Fibroblast of mammary gland (primary cell): ENCODE data around the gene CES1.
"Not testable (repeated sequence)": the region's sequence is repeated elsewhere in the genome, so short reads cannot be mapped to it uniquely, and the experiment has no call there.

Experiments
- DNase-seq: peaks from one replicate; pipeline ENCODE4 v3.0.0-alpha.2; 2010; ENCODE audit warnings: low read depth
- H3K4me3 ChIP-seq: 2 replicates; pipeline ENCODE4 v1.5.1; 2011; ENCODE audit warnings: low read depth, mild to moderate bottlenecking, low read length, moderate library complexity; ENCODE audit not compliant: control insufficient read depth
- TF ChIP-seq, protein P1 (sequence below): conservative IDR thresholded peaks from 2 replicates; pipeline ENCODE4 v1.5.1; 2011; ENCODE audit warnings: low read depth, low read length, inconsistent platforms; ENCODE audit not compliant: control insufficient read depth, insufficient read depth

The CES1 gene

DNA sequence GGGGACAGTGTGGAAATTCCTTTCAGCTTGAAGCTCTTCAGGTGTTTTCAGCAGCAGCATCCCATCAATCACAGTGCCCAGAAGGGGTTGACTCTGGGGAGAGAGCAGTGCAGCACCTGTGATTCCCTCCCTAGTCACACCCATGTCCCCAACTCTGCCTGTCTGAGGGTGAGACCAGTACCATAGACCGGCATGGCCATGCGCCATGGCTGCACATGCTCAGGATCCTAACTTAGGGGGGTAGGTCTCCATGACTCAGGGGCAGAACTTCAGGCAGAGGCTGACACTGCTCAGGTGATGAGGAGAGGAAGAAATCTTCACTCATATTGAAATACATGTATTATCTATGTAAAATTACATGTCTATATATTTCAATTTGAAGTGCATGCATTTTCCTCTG is 19.9 kb downstream of the CES1 start:
- H3K4me3 ChIP-seq, result no peak overlapping the region
- DNase-seq, result no peak
- TF ChIP-seq, protein P1, sequence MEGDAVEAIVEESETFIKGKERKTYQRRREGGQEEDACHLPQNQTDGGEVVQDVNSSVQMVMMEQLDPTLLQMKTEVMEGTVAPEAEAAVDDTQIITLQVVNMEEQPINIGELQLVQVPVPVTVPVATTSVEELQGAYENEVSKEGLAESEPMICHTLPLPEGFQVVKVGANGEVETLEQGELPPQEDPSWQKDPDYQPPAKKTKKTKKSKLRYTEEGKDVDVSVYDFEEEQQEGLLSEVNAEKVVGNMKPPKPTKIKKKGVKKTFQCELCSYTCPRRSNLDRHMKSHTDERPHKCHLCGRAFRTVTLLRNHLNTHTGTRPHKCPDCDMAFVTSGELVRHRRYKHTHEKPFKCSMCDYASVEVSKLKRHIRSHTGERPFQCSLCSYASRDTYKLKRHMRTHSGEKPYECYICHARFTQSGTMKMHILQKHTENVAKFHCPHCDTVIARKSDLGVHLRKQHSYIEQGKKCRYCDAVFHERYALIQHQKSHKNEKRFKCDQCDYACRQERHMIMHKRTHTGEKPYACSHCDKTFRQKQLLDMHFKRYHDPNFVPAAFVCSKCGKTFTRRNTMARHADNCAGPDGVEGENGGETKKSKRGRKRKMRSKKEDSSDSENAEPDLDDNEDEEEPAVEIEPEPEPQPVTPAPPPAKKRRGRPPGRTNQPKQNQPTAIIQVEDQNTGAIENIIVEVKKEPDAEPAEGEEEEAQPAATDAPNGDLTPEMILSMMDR, result no peak

DNA sequence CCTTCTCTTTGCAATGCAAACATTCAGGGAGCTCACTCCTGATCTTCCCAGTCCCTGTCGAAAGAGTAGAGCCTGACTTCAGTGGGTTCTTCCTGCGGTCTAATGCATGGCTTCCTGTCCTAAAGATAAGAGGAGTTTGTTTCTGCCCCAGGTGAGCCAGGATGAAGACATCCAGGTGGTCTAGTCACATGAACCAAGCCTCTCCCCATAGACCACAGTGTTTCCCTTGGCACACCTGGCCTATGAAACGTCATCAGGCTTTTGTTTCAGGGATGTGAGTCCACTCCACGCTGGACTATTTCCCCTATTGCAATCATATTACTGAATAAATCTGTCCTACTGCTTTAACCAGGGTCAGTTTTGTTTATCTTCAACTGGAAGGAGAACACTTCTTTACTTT is 21.1 kb downstream of the CES1 start:
- H3K4me3 ChIP-seq, result no peak overlapping the region
- TF ChIP-seq, protein P1, result no peak
- no peak for DNase-seq

DNA sequence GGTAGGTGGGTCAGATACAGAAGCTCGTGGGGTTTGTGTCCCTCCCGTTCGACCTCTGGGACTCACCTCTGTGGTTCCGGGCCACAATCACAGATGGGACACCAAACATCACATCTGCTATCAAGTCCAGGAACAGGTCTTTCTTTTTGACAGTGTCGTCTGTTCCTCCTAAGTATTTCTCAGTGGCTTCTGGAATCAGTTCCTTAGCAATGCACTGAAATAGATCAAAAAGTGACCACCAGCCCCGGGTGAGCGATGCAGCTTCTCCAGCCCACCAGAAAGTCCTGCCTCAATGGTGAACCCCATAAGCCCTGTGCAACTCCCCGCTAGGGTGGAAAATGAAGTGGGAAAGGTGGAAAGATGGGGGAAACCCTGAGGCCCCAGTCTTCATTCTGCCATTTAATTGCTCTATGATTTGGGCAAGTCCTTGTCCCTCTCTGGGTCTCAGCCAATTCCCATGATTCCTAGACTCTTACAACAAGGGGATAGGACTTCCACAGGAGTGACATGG is 22.4 kb downstream of the CES1 start:
- TF ChIP-seq, protein P1, result no peak
- H3K4me3 ChIP-seq, result no peak overlapping the region
- no peak for DNase-seq

DNA sequence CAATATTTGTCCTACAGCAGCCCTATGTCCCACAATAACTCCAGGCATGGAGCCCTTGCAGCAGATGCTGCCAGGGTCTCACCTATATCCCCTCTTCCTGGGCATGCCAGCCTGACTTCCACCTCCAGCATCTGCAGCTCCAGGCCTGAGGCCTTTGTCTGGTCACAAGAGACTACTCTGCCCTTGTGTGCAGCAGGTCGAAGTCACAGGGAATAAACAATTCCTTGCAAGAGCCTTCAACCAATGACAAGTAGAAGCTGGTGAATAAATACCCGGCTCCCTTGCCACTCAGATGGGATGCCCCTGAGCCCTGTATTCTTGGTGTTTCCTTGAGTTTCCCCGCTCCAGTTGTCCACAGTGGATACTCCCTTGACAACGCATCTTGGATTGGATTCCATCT is 23.0 kb downstream of the CES1 start:
- DNase-seq, result no peak
- H3K4me3 ChIP-seq, result no peak overlapping the region
- TF ChIP-seq, protein P1, result no peak

DNA sequence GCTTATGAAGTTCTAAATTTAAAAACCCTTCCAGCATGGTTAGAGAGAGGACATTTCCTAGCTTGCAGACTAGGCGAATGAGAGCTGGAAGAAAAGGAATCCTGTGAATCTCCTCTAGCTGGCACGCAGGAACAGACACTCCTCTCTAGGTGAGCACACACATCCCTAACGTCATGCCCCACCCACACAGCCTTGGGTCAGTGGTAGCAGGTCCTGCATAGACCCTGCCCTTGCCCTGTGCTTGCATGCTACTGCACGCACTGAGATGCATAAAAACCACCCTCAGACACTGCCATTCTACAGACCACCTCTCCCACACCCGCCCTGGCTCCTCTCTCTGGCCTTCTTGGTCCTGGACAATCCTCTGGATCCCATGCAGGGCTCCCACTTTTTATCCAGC is 23.5 kb downstream of the CES1 start:
- no peak for DNase-seq
- TF ChIP-seq, protein P1, result no peak
- H3K4me3 ChIP-seq, result no peak overlapping the region

DNA sequence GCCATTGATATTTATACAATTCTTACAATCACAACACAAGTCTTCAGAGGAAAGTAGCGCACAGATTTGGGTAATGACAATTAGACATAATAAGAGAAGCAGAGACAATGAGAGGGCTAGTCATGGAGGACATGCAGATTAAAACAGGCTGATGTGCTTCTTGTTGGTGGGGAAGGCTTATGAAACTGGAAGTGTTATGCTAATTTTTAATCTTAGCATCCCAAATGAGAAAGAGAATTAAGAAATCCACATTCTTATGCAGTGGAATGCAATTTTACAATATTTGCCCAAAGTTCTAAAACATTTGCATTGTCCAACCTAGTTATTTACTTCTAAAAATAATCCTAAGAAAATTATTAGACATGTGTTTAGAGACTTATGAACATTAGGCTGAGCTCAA is 24.6 kb downstream of the CES1 start:
- DNase-seq, H3K4me3 ChIP-seq: not testable (repeated sequence)

DNA sequence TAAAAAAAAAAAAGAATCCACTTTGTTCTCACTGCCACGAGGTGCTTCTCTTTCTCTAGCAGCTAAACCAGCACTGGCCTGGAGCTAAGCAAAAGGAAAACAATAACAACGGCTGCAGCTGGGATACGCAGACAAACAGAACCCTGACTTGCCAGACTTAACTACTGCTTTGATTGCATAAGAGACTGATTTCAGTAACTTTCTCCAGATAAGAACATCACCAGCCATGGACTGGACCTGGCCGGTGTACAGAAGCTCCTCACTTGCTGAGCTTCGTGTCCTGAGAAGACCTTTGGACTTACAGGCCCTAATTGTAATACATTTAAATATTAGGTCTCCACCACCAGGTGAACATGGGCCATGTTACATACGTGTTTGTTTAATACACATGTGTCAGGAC is 27.8 kb downstream of the CES1 start:
- not testable (repeated sequence) for DNase-seq, H3K4me3 ChIP-seq

DNA sequence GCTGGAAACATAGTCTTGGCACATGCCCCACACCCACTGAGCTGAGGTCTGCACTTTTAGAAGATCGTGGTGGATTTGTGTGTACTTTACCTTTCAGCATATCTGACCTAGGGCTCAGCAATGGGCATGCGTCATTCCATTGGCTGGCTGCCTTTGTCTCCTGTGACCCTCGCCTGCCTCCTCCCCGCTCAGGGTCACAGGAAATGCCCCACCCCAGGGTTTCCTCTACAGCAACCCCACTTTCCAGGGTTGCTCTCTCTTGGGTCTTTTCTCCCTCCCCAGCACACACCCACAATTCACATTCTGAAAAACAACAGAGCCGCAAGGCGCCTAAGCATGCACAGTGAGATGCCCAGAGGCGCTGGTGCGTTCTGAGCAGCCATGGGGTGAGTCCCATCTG is 29.2 kb downstream of the CES1 start:
- DNase-seq, result not testable (repeated sequence)

DNA sequence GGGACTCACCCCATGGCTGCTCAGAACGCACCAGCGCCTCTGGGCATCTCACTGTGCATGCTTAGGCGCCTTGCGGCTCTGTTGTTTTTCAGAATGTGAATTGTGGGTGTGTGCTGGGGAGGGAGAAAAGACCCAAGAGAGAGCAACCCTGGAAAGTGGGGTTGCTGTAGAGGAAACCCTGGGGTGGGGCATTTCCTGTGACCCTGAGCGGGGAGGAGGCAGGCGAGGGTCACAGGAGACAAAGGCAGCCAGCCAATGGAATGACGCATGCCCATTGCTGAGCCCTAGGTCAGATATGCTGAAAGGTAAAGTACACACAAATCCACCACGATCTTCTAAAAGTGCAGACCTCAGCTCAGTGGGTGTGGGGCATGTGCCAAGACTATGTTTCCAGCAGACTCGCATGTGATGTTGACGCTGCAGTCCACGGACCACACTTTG is 39.9 kb downstream of the CES1 start:
- not testable (repeated sequence) for H3K4me3 ChIP-seq

More for the DNA sequence above, 29.2 kb downstream of the CES1 start:
- H3K4me3 ChIP-seq, result not testable (repeated sequence)

DNA sequence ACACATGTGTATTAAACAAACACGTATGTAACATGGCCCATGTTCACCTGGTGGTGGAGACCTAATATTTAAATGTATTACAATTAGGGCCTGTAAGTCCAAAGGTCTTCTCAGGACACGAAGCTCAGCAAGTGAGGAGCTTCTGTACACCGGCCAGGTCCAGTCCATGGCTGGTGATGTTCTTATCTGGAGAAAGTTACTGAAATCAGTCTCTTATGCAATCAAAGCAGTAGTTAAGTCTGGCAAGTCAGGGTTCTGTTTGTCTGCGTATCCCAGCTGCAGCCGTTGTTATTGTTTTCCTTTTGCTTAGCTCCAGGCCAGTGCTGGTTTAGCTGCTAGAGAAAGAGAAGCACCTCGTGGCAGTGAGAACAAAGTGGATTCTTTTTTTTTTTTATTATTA is 41.4 kb downstream of the CES1 start:
- not testable (repeated sequence) for H3K4me3 ChIP-seq, DNase-seq

More for the DNA sequence above, 39.9 kb downstream of the CES1 start:
- not testable (repeated sequence) for DNase-seq

DNA sequence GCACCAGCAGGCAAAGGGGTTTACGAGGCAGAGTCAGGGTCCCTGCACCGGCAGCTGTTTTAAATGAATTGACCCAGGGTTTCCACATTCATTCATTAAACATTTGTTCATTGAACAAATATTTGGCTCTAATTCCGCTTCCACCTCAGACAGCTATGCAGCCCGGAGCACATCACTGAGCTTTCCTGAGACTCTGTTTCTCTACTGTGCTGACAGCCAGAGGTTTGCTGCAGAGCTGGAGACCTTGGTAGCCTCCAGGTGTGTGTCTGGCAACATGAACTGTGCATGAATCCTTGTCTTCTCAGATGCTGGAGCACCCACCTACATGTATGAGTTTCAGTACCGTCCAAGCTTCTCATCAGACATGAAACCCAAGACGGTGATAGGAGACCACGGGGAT is 42.7 kb downstream of the CES1 start:
- not testable (repeated sequence) for DNase-seq, H3K4me3 ChIP-seq

DNA sequence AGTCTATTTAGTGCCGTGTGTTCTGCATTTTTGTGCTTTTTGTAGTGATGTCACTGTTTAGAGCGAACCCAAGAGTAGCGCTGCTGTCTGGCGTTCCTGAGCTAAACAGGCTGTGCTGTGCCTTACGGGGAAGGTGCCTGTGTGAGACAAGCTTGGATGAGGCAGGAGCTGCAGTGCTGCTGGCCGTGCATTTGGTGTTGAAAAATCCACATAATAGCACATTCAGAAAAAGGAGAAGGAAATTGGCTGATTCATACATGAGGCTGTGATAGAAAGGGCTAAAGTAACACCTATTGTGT is 50.2 kb downstream of the CES1 start:
- not testable (repeated sequence) for H3K4me3 ChIP-seq, DNase-seq

DNA sequence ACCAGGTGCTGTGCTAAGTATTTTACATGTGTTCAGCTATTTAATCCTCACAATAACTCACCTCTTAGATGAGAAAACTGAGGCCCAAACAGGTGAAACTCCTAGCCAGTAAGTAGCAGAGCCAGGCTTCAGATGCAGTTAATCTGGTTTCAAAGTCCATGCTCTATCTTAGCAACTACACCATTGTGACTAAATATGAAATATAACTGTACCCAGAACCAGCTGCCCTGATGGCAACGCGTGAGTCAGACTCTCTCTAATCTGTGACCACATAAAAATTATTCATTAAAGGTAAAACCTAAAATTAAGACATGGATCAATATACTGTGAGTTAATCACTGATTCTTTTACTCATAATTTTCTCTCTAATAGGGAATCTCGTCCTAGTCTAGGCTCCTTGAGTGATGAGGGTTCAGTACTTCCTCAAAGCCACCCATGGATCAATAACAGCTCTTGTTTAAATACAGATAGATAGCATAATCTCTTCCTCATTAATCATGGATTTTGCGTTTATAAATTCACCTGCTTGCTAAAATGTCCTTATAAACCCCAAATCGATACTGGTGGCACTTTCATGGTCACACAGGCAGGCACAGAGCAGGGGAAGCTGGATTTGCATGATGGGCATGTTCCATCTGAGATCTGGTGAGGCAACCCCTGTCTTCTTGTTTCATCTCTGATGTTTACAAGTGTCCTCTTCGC is 50.7 kb downstream of the CES1 start:
- DNase-seq, H3K4me3 ChIP-seq: not testable (repeated sequence)
